H1 (cell line): ENCODE data around the gene SHISA6. TPM values are rescaled to one million over a fixed set of nuclear protein-coding genes. Genes with fewer than 3 reads are reported as not detected.

Source experiments
- CTCF ChIA-PET: fragments of 300-600 bp; sonication (Branson Sonifier 250); formaldehyde crosslinking; loops from one replicate; lab custom pipeline; 2021; ENCODE audit not compliant: partially characterized antibody; lab: Charles Lee
- POLR2A ChIA-PET: fragments of 300-600 bp; sonication (Branson Sonifier 250); formaldehyde crosslinking; loops from one replicate; lab custom pipeline; 2021; ENCODE audit warnings: inconsistent platforms; ENCODE audit not compliant: partially characterized antibody; lab: Charles Lee
- DNase-seq, 2 experiments: peaks; one replicate each; pipeline versions ENCODE4 v3.0.0 to v3.0.0-alpha.2; 2010 to 2022; ENCODE audit warnings: low spot score in 2 of 2, low read depth in 1 of 2, mixed read lengths in 1 of 2
- FAIRE-seq: peaks from 2 replicates; lab custom pipeline; 2011; peaks lifted over from hg19 to GRCh38; lab: Jason Lieb, UNC
- H2AFZ ChIP-seq: 2 replicates; pipeline ENCODE4 v1.8.1; 2012; ENCODE audit warnings: low read length, inconsistent platforms
- H2AK5ac ChIP-seq: 2 replicates; pipeline ENCODE4 v1.6.1; 2013; ENCODE audit warnings: low read depth, low read length
- H2BK120ac ChIP-seq: replicated peaks from 2 replicates; pipeline ENCODE3; 2013; ENCODE audit warnings: low read depth, low read length, inconsistent platforms
- H2BK12ac ChIP-seq: 2 replicates; pipeline ENCODE4 v1.6.1; 2013; ENCODE audit warnings: low read depth, low read length
- H2BK15ac ChIP-seq: 2 replicates; pipeline ENCODE4 v1.6.1; 2013; ENCODE audit warnings: low read length
- H2BK20ac ChIP-seq: 2 replicates; pipeline ENCODE4 v1.6.1; 2013; ENCODE audit warnings: low read length
- H2BK5ac ChIP-seq: 2 replicates; pipeline ENCODE4 v1.6.1; 2013; ENCODE audit warnings: low read depth, low read length
- H3K14ac ChIP-seq: 2 replicates; pipeline ENCODE4 v1.6.1; 2013; ENCODE audit warnings: inconsistent platforms; ENCODE audit not compliant: insufficient read length
- H3K18ac ChIP-seq: 2 replicates; pipeline ENCODE4 v1.6.1; 2013; ENCODE audit warnings: low read length; ENCODE audit errors: extremely low read depth
- H3K23ac ChIP-seq: 2 replicates; pipeline ENCODE4 v1.6.1; 2013; ENCODE audit warnings: inconsistent platforms; ENCODE audit not compliant: insufficient read length
- H3K23me2 ChIP-seq: 2 replicates; pipeline ENCODE4 v1.6.1; 2013; ENCODE audit warnings: low read depth, low read length
- H3K27ac ChIP-seq: 2 replicates; pipeline ENCODE4 v1.6.1; 2011; ENCODE audit warnings: low read depth, low read length, inconsistent platforms
- H3K27me3 ChIP-seq, 4 experiments: replicated peaks in 1 of 4; 1 replicate in 1 of 4; 2 replicates in 3 of 4; pipeline versions ENCODE4 v1.6.1 to v1.8.1; 2011 to 2013; ENCODE audit warnings: low read length in 3 of 4, mild to moderate bottlenecking in 3 of 4, inconsistent platforms in 2 of 4, mixed read lengths in 2 of 4, moderate library complexity in 1 of 4; ENCODE audit not compliant: control insufficient read depth in 3 of 4, insufficient read depth in 3 of 4; ENCODE audit errors: extremely low read depth in 1 of 4
- H3K36me3 ChIP-seq, 4 experiments: 2 replicates each; pipeline versions ENCODE4 v1.6.1 to v1.8.1; 2011 to 2013; ENCODE audit warnings: mild to moderate bottlenecking in 4 of 4, low read length in 3 of 4, moderate library complexity in 2 of 4, control low read depth in 1 of 4, inconsistent platforms in 1 of 4; ENCODE audit not compliant: insufficient read depth in 4 of 4, control insufficient read depth in 2 of 4
- H3K4ac ChIP-seq: replicated peaks from 2 replicates; pipeline ENCODE3; 2013; ENCODE audit warnings: low read length, low read depth, mixed read lengths, inconsistent platforms; ENCODE audit not compliant: insufficient read length
- H3K4me1 ChIP-seq, 4 experiments: replicated peaks in 1 of 4; 1 replicate in 1 of 4; 2 replicates in 3 of 4; pipeline versions ENCODE4 v1.6.1 to v1.8.1; 2011 to 2013; ENCODE audit warnings: low read length in 3 of 4, inconsistent platforms in 2 of 4, mixed read lengths in 1 of 4; ENCODE audit not compliant: insufficient read depth in 4 of 4, control insufficient read depth in 3 of 4
- H3K4me2 ChIP-seq, 2 experiments: 2 replicates each; pipeline versions ENCODE4 v1.6.1 to v1.8.1; 2011 to 2013; ENCODE audit warnings: low read depth in 2 of 2, low read length in 2 of 2, control low read depth in 1 of 2, inconsistent platforms in 1 of 2, mild to moderate bottlenecking in 1 of 2; ENCODE audit not compliant: insufficient read depth in 1 of 2
- H3K4me3 ChIP-seq, 4 experiments: fragments of 200-600, 300-600 bp in 1 of 4; sonication (generic), shearing (Covaris generic), sonication (Bioruptor Twin) in 1 of 4; 2 replicates each; pipeline versions ENCODE4 v1.5.1 to v1.8.1; 2011 to 2016; ENCODE audit warnings: low read length in 4 of 4, low read depth in 3 of 4, control low read depth in 2 of 4, inconsistent platforms in 2 of 4, mild to moderate bottlenecking in 2 of 4, mixed read lengths in 1 of 4, moderate library complexity in 1 of 4; ENCODE audit not compliant: insufficient read depth in 2 of 4; ENCODE audit errors: extremely low read depth in 1 of 4
- H3K56ac ChIP-seq: replicated peaks from 2 replicates; pipeline ENCODE3; 2013; ENCODE audit warnings: low read depth, mild to moderate bottlenecking, mixed read lengths, low read length, inconsistent platforms; ENCODE audit not compliant: insufficient read length
- H3K79me1 ChIP-seq: 2 replicates; pipeline ENCODE4 v1.6.1; 2013; ENCODE audit warnings: low read depth, low read length, control low read depth
- H3K79me2 ChIP-seq, 2 experiments: 2 replicates each; pipeline versions ENCODE4 v1.6.1 to v1.8.1; 2012 to 2013; ENCODE audit warnings: low read length in 2 of 2, mild to moderate bottlenecking in 2 of 2, inconsistent platforms in 1 of 2; ENCODE audit not compliant: insufficient read depth in 2 of 2, control insufficient read depth in 1 of 2
- H3K9ac ChIP-seq, 4 experiments: replicated peaks in 1 of 4; 1 replicate in 1 of 4; 2 replicates in 3 of 4; pipeline versions ENCODE4 v1.6.1 to v1.8.1; 2011 to 2013; ENCODE audit warnings: low read depth in 3 of 4, low read length in 3 of 4, control low read depth in 2 of 4, mild to moderate bottlenecking in 2 of 4, moderate library complexity in 2 of 4, inconsistent platforms in 1 of 4; ENCODE audit errors: extremely low read depth in 1 of 4
- H3K9me3 ChIP-seq, 2 experiments: 2 replicates each; pipeline versions ENCODE4 v1.6.1 to v1.8.1; 2012 to 2013; ENCODE audit warnings: mild to moderate bottlenecking in 2 of 2, moderate library complexity in 2 of 2, control low read depth in 1 of 2, inconsistent platforms in 1 of 2, low read depth in 1 of 2, low read length in 1 of 2, mixed read lengths in 1 of 2; ENCODE audit not compliant: insufficient read depth in 2 of 2
- H4K20me1 ChIP-seq, 2 experiments: replicated peaks in 1 of 2; 2 replicates each; pipeline versions ENCODE3 to v1.8.1; 2011 to 2013; ENCODE audit warnings: inconsistent platforms in 2 of 2, low read length in 2 of 2, mild to moderate bottlenecking in 1 of 2; ENCODE audit not compliant: insufficient read depth in 2 of 2, control insufficient read depth in 1 of 2
- H4K5ac ChIP-seq: 2 replicates; pipeline ENCODE4 v1.6.1; 2013; ENCODE audit warnings: low read length, low read depth, mixed read lengths, inconsistent platforms; ENCODE audit not compliant: insufficient read length
- H4K8ac ChIP-seq: 2 replicates; pipeline ENCODE4 v1.8.0; 2013; ENCODE audit warnings: mild to moderate bottlenecking, moderate library complexity, low read length, inconsistent platforms; ENCODE audit not compliant: insufficient read depth; ENCODE audit errors: extremely low read depth
- H4K91ac ChIP-seq: replicated peaks from 2 replicates; pipeline ENCODE3; 2013; ENCODE audit warnings: low read length, mixed read lengths, inconsistent platforms; ENCODE audit not compliant: insufficient read length
- ASH2L ChIP-seq: fragments of 200-600, 300-600 bp; sonication (generic); IDR thresholded peaks from one replicate; pipeline ENCODE4 v1.7.1; 2017; ENCODE audit warnings: low read length
- CEBPB ChIP-seq: IDR thresholded peaks from 2 replicates; pipeline ENCODE4 v1.6.1; 2012; ENCODE audit warnings: low read depth, low read length
- CHD1 ChIP-seq: IDR thresholded peaks from 2 replicates; pipeline ENCODE4 v1.6.1; 2012; ENCODE audit warnings: low read depth, low read length, improper control_type of control experiment
- CTBP2 ChIP-seq: IDR thresholded peaks from 2 replicates; pipeline ENCODE4 v1.7.0; 2011; ENCODE audit warnings: borderline replicate concordance, mild to moderate bottlenecking, moderate library complexity, mixed read lengths, low read length; ENCODE audit not compliant: insufficient read depth, insufficient read length
- E2F6 ChIP-seq: IDR thresholded peaks from 2 replicates; pipeline ENCODE4 v1.6.1; 2012; ENCODE audit warnings: inconsistent platforms
- GABPA ChIP-seq: IDR thresholded peaks from 2 replicates; pipeline ENCODE4 v1.6.1; 2011; ENCODE audit warnings: mild to moderate bottlenecking, low read length, moderate library complexity, borderline replicate concordance; ENCODE audit not compliant: insufficient read depth
- GTF2F1 ChIP-seq: IDR thresholded peaks from 2 replicates; pipeline ENCODE4 v1.6.1; 2012; ENCODE audit warnings: low read depth, low read length, improper control_type of control experiment, borderline replicate concordance
- JUN ChIP-seq: IDR thresholded peaks from 2 replicates; pipeline ENCODE4 v1.6.1; 2011; ENCODE audit warnings: low read depth, mild to moderate bottlenecking, improper control_type of control experiment, low read length
- MAX ChIP-seq: IDR thresholded peaks from 2 replicates; pipeline ENCODE4 v1.6.1; 2012; ENCODE audit warnings: inconsistent platforms
- POU5F1 ChIP-seq: IDR thresholded peaks from 2 replicates; pipeline ENCODE4 v1.6.1; 2011; ENCODE audit warnings: low read depth, mild to moderate bottlenecking, low read length, moderate library complexity
- RXRA ChIP-seq: IDR thresholded peaks from 2 replicates; pipeline ENCODE4 v1.6.1; 2011; ENCODE audit warnings: low read depth, mild to moderate bottlenecking, low read length, moderate library complexity; ENCODE audit not compliant: insufficient read depth
- SIRT6 ChIP-seq: IDR thresholded peaks from one replicate; pipeline ENCODE4 v1.7.1; 2012; ENCODE audit warnings: low read length, inconsistent platforms
- SRF ChIP-seq: IDR thresholded peaks from 2 replicates; pipeline ENCODE4 v1.6.1; 2011; ENCODE audit warnings: mild to moderate bottlenecking, low read depth, low read length, moderate library complexity
- TCF12 ChIP-seq: IDR thresholded peaks from 2 replicates; pipeline ENCODE4 v1.6.1; 2011; ENCODE audit warnings: low read depth, mild to moderate bottlenecking, low read length
- WGBS, 2 experiments: shearing (Covaris generic) in 1 of 2; methylation state at CpG; one replicate each; pipeline versions ENCODE4 v1.1.6 to v1.1.7; 2013 to 2015; ENCODE audit warnings: low lambda C conversion rate in 2 of 2, mixed read lengths in 2 of 2, inconsistent platforms in 1 of 2, low coverage in 1 of 2, missing lambda C conversion rate in 1 of 2; ENCODE audit not compliant: insufficient replicate concordance in 2 of 2, insufficient coverage in 1 of 2, insufficient read length in 1 of 2; ENCODE audit errors: extremely low coverage in 1 of 2, missing lambda C conversion rate in 1 of 2; 5-methylcytosine and 5-hydroxymethylcytosine counted together
- polyA plus RNA-seq, 7 experiments: library from polyadenylated mRNA; depleted of rRNA in 3 of 7; stranded (reverse) in 5 of 7; unstranded in 2 of 7; fragments of >200 nt in 5 of 7; fragments of 200-250 nt in 2 of 7; gene quantifications; 1 replicate in 5 of 7; 2 replicates in 1 of 7; 4 replicates in 1 of 7; pipeline versions ENCODE4 v1.2.1 to v1.2.3, GENCODE V29; 2011 to 2013; ENCODE audit warnings: missing spikeins in 2 of 7, mixed read lengths in 2 of 7
- total RNA-seq: library from RNA; stranded (reverse); fragmentation: NEBNext Ultra II Directional; extraction: Animal tissue kit (Norgen Biotek cat#: 25700); gene quantifications from 2 replicates; pipeline ENCODE4 v1.2.1, GENCODE V29; 2021

SHISA6 gene
- total and polyA plus RNA-seq, 2 of the 8 experiments (the other 6 are each of a cell fraction or from before 2014, with no cell fraction given), result 2.9 to 4.8 TPM

GRCh38 chr17:11244776-11245175, 3.8 kb downstream of the SHISA6 start:
- CTCF ChIA-PET, result interaction anchor here (1.3 to 1.5 kb wide), 2 partner anchors 19 to 147 kb away, joined by 3 read pairs; no protein-coding TSS in a partner anchor
- TF ChIP-seq SIRT6, result no peak
- no peak for TF ChIP-seq ASH2L
- no peak for TF ChIP-seq JUN
- no peak for TF ChIP-seq CTBP2
- no peak for TF ChIP-seq RXRA
- TF ChIP-seq E2F6, result no peak
- no peak for TF ChIP-seq TCF12
- TF ChIP-seq CEBPB, result no peak
- TF ChIP-seq POU5F1, result no peak
- no peak for TF ChIP-seq MAX
- no peak for TF ChIP-seq GTF2F1
- TF ChIP-seq GABPA, result no peak
- TF ChIP-seq CHD1, result no peak
- TF ChIP-seq SRF, result no peak

More at GRCh38 chr17:11244776-11245175, 3.8 kb downstream of the SHISA6 start:
- Histone ChIP-seq H3K27me3 (peaks cover 17 to 44% (median 35%) of the 10 kb centered on the region in 4 experiments), H3K23me2 (peaks cover 7% of the 10 kb centered on the region; the same call in 1 of the 2 replicates), H2BK120ac (no peak overlapping the region), H3K9me3 (no peaks in the 10 kb centered on the region), H2BK12ac (no peak overlapping the region), H2AFZ (no peak overlapping the region), H4K8ac (no peak overlapping the region), H3K23ac (no peak overlapping the region), H3K4me1 (peaks cover 4 to 8% (median 6%) of the 10 kb centered on the region in 4 experiments), H4K5ac (no peak overlapping the region), H3K36me3 (no peaks in the 10 kb centered on the region), H3K4ac (no peak overlapping the region), H3K79me1 (no peaks in the 10 kb centered on the region; the same call in 1 of the 2 replicates), H4K91ac (no peak overlapping the region), H3K14ac (no peak overlapping the region), H3K4me3 (no peak overlapping the region), H3K79me2 (no peaks in the 10 kb centered on the region), H3K9ac (no peak overlapping the region), H2AK5ac (no peak overlapping the region), H2BK20ac (no peak overlapping the region), H2BK15ac (no peak overlapping the region), H2BK5ac (no peak overlapping the region), H3K4me2 (no peak overlapping the region), H4K20me1 (peaks cover 3 to 4% of the 10 kb centered on the region in 2 experiments), H3K18ac (no peak overlapping the region), H3K56ac (no peak overlapping the region), H3K27ac (no peak overlapping the region)
- POLR2A ChIA-PET, result no interaction called here
- DNase-seq, result no peak
- WGBS, 2 experiments, result 90% methylated on average over 6 of the region's 6 CpGs; no CpG with 5 or more reads in 1 of the 2 experiments
- no peak for FAIRE-seq
